Endothelial cell of coronary artery (primary cell): ENCODE results near the gene PPP1R3D. TPM values are rescaled to one million over a fixed set of nuclear protein-coding genes. Genes with fewer than 3 reads are reported as not detected.

Source experiments
- total RNA-seq: library from RNA; depleted of rRNA; stranded (reverse); fragments of >200 nt; gene quantifications from 2 replicates; pipeline ENCODE4 v1.2.3, GENCODE V29; 2014

The PPP1R3D gene, protein sequence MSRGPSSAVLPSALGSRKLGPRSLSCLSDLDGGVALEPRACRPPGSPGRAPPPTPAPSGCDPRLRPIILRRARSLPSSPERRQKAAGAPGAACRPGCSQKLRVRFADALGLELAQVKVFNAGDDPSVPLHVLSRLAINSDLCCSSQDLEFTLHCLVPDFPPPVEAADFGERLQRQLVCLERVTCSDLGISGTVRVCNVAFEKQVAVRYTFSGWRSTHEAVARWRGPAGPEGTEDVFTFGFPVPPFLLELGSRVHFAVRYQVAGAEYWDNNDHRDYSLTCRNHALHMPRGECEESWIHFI
- total RNA-seq: 5.2 and 6.2 TPM in 2 replicates

DNA sequence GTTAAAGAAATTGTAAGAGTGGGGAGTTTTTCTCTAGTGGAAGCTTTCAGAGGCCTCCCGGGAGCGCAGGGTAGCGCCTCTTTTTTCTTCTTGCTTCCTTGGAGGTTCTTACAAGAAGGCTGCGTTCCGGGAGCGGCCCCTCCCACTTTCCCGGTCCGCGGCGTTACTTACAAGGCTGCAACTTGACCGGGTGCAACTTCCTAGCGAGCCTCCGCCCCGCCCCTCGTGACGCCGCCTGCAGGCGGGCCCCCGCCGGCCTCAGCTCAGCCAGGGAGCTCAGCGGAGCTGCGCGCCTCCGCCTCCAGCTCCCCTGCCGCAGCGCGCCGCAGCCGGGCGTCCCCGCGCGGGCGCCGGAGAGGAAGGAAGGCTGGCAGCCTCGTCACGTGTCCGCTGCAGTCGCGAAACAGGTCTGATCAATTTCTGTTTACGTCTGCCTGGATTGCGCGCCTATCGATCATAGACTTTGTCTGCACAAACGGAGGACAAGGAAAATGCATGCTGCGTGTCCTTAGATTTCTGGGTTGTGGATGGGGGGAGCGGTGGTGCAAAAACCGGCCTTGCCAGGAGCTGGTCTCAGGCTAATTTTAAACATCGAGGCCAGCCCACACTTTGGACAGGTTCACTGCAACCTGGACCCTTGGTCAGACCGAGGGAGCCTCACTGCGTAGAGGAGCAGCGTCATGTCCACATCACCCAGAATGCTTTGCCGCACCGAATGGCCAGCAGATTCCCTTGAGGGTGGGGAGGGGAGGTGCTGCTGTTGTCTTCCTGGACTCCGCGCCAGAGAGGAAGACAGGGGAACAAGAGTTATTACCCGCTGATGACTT, at the start of gene PPP1R3D, which contains the start of gene FAM217B:
TSS of gene PPP1R3D (minus strand) at position 177 of the 827 bp plus-strand sequence. CDS start 374 bp downstream, outside the sequence.
TSS of gene FAM217B (plus strand) at position 261 of the 827 bp plus-strand sequence. CDS start 3,555 bp downstream, outside the sequence.

GRCh38 chr20:59958123-59958522, 18.0 kb upstream of the PPP1R3D start, which contains the start of gene CDH26:
Gene CDH26, plus strand, starts transcription at chr20:59958423. Its CDS starts 304 bp downstream, at chr20:59958727.

DNA sequence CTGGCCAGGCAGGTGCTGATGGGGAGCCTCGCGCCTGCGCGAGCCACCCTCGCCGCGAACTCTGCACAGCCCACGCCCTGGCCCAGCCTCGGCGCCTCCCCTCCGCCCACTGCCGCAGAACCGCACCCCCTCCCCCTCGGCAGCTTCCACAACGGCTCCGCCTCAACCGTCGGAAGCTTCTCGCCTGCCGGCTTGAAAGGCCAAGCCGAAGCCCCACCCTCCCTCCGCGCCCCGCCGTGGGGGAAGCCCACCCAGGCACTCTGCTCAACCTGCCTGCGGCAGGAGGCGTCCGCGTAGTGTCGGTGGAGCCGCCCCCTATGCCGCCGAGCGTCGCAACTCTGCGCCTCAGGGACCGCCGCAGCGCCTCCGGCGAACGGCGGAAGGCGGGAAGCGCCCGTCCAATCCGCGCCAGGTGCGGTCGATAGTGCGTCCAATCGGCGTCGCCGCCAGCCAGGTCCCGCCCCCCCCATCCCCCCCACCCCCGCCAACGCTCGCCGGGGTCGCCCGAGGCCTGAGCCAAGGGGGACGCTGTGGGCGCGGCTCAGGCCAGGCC, 6.7 kb downstream of the PPP1R3D start, which contains the start of gene SYCP2:
TSS of gene SYCP2 (minus strand) at position 342 of the 553 bp plus-strand sequence. CDS start 11,224 bp downstream, outside the sequence.

Other genes starting within 250 kb of the PPP1R3D start
- gene SYCP2, start 6.7 kb downstream of the PPP1R3D start, total RNA-seq: 0.19 and 0.27 TPM in 2 replicates
- 2.2 and 2.4 TPM in 2 replicates for gene FAM217B, start 84 bp upstream of the PPP1R3D start, total RNA-seq
- gene CDH26, start 18.1 kb upstream of the PPP1R3D start, total RNA-seq: under 0.01 TPM in 1 of 2 replicates, not detected in the other